Hypothalamus (tissue), 51 donors: Measurements from ENCODE around the gene CXCR5.

Source experiments
- DNase-seq, 51 donors: peaks; one replicate each; lab custom pipeline; 2025; lab: John Stamatoyannopoulos, UW

CXCR5 gene

DNA sequence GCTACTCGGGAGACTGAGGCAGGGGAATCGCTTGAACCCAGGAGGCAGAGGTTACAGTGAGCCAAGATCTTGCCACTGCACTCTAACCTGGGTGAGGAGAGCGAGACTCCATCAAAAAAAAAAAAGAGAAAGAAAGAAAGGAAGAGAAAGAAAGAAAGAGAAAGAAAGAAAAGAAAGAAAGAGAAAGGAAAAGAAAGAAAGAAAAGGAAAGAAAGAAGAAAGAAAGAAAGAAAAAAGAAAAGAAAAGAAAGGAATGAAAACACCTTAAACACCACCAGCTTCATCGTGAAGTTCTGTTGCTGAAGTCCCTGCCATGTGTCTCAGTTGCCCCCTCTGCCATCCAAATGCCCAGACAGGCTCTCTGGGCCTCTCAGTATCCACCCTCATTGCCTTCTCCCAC, 9.9 kb upstream of the CXCR5 start:
- no peak for DNase-seq

DNA sequence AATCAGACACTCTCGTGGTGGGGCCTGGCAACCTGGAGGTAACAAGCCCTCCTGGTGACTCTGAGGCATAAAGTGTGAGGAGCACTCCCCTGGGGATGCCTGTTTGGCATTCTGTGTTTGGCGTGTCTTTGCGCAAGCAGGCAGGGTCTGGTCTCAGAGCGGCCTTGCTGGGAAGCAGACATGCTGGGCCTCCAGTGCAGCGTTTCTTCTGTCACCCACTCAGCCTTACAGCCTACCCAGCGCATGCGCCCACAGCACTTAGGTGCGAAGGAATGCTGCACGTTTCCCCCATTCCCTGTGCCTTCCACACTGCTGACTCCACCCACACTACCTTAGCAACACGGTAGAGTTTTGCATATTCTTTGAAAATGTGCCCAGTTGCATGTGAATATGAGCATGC, 7.4 kb upstream of the CXCR5 start:
- DNase-seq: no peak

GRCh38 chr11:118877487-118878162, 6.1 kb upstream of the CXCR5 start:
- no peak for DNase-seq

GRCh38 chr11:118878163-118878563, 5.5 kb upstream of the CXCR5 start:
- no peak for DNase-seq

- DNase-seq: no peak
Measured at GRCh38 chr11:118881228-118881627, 2.5 kb upstream of the CXCR5 start.

DNA sequence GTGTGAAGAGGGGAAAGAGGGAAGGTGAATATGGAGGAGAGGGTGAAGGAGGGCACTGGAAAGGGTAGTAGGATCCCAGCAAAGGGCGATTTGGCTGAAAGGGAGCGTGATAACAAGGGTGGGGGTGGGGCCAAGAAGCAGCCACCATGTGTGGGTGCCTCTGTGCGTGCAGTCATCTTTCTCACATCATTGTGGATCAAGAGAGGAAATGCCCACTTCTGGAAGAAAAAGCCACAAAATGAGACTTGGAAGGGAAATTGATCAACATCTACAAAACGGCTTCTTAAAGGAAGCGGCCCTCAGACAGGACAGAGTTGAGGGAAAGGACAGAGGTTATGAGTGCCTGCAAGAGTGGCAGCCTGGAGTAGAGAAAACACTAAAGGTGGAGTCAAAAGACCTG, 1.2 kb upstream of the CXCR5 start:
- no peak for DNase-seq

GRCh38 chr11:118883004-118883367, 706 bp upstream of the CXCR5 start:
- no peak for DNase-seq

- DNase-seq: no peak
Measured at GRCh38 chr11:118884875-118885274, 1.2 kb downstream of the CXCR5 start.

DNA sequence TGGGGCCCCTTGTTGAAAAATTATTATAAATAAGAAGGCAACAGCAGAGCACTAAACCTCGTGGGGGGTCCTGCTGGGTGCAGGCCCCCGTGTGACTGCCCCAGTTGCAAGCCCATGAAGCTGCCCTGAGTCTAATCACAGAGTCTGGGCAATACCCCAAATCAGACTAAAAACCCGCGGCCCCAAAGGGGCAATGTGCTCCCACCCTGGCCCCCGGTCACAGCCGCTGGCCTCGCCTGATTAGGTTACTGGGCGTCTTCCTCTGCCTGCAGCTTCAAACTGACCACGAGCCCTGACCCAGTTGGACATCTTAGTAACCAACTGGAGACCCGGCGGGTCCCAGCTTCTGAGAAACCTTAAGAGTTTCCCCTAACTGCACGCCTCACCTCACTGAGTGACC, 1.6 kb downstream of the CXCR5 start:
- DNase-seq: no peak

- no peak for DNase-seq
Measured at GRCh38 chr11:118885831-118886565, 2.3 kb downstream of the CXCR5 start.

- DNase-seq: peak in 1 of 51 donors; percentile 28
Measured at GRCh38 chr11:118886681-118887111, 3.0 kb downstream of the CXCR5 start.

DNA sequence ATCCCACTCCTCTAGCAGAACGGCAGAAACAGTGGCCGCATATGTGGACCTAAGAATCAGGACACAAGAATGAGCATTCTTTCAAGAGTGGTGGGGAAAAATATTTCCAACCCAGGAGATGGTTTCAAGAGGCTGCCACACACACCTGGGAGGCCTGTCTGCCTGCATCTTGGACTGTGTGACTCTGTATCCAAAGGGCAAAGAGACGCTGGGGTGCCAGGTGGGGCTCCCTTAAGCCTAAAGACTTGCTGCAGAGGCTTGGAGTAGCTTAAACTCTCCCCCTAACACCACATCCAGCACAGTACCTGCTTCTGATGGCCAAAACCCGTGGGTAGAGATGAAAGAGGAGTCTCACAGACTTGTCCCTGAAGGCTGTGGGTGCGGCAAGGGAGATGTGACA, 3.5 kb downstream of the CXCR5 start:
- DNase-seq: no peak

- no peak for DNase-seq
Measured at GRCh38 chr11:118888398-118888797, 4.7 kb downstream of the CXCR5 start.

GRCh38 chr11:118889797-118890196, 6.1 kb downstream of the CXCR5 start:
- peak in 24 of 51 donors; percentile 7 to 71 (median 38) for DNase-seq

GRCh38 chr11:118892514-118892913, 8.8 kb downstream of the CXCR5 start:
- DNase-seq: no peak

GRCh38 chr11:118892964-118893363, 9.3 kb downstream of the CXCR5 start:
- no peak for DNase-seq

GRCh38 chr11:118893662-118894061, 10.0 kb downstream of the CXCR5 start:
- no peak for DNase-seq

DNA sequence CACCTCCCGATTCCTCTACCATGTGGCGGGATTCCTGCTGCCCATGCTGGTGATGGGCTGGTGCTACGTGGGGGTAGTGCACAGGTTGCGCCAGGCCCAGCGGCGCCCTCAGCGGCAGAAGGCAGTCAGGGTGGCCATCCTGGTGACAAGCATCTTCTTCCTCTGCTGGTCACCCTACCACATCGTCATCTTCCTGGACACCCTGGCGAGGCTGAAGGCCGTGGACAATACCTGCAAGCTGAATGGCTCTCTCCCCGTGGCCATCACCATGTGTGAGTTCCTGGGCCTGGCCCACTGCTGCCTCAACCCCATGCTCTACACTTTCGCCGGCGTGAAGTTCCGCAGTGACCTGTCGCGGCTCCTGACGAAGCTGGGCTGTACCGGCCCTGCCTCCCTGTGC, 10.5 kb downstream of the CXCR5 start:
- DNase-seq: no peak

- no peak for DNase-seq
Measured at GRCh38 chr11:118895093-118896039, 11.7 kb downstream of the CXCR5 start.

- DNase-seq: no peak
Measured at GRCh38 chr11:118896472-118896913, 12.8 kb downstream of the CXCR5 start.

GRCh38 chr11:118896921-118897591, 13.4 kb downstream of the CXCR5 start:
- DNase-seq: no peak
